Naive thymus-derived CD4-positive, alpha-beta T cell (primary cell): ENCODE measurements around the gene HYAL2. TPM values are rescaled to one million over a fixed set of nuclear protein-coding genes. Genes with fewer than 3 reads are reported as not detected.

ENCODE experiments used
- ATAC-seq: fragments of 150-1000 bp; cut with Tn5 transposase; 2 replicates; pipeline ENCODE4 v1.10.0; 2021; ENCODE audit warnings: mild to moderate bottlenecking, moderate library complexity
- CTCF ChIA-PET: fragments of 350-600 bp; sonication (Branson Sonifier 250); formaldehyde crosslinking; loops from one replicate; lab custom pipeline; 2021; ENCODE audit warnings: antibody characterized with exemption; lab: Charles Lee
- POLR2A ChIA-PET: fragments of 350-600 bp; sonication (Branson Sonifier 250); formaldehyde crosslinking; loops from one replicate; lab custom pipeline; 2021; ENCODE audit warnings: antibody characterized with exemption, inconsistent platforms; lab: Charles Lee
- DNase-seq, 9 donors: peaks; one replicate each; pipeline versions ENCODE4 v3.0.0 to v3.0.0-alpha.2; 2020 to 2022; ENCODE audit warnings: mixed read lengths in 1 of 9
- H3K27ac ChIP-seq: one replicate; pipeline ENCODE4 v1.7.0; 2013; ENCODE audit warnings: mild to moderate bottlenecking, low read depth, low read length, moderate library complexity
- H3K27me3 ChIP-seq, 2 donors: one replicate each; pipeline ENCODE4 v1.7.0; 2013; ENCODE audit warnings: low read length in 2 of 2, mild to moderate bottlenecking in 2 of 2, moderate library complexity in 2 of 2; ENCODE audit not compliant: control insufficient read depth in 2 of 2, insufficient read depth in 2 of 2
- H3K36me3 ChIP-seq, 3 experiments: 1 replicate in 2 of 3; 2 replicates in 1 of 3; pipeline ENCODE4 v1.7.0; 2013; ENCODE audit warnings: low read length in 3 of 3, mild to moderate bottlenecking in 3 of 3, moderate library complexity in 1 of 3; ENCODE audit not compliant: insufficient read depth in 3 of 3, control insufficient read depth in 2 of 3
- H3K4me1 ChIP-seq, 2 donors: one replicate each; pipeline ENCODE4 v1.7.0; 2013; ENCODE audit warnings: low read length in 2 of 2, mild to moderate bottlenecking in 2 of 2, moderate library complexity in 1 of 2; ENCODE audit not compliant: control insufficient read depth in 2 of 2, insufficient read depth in 2 of 2
- H3K4me3 ChIP-seq: 2 replicates; pipeline ENCODE4 v1.7.0; 2013; ENCODE audit warnings: mild to moderate bottlenecking, low read length
- H3K9me3 ChIP-seq, 3 experiments: 1 replicate in 2 of 3; 2 replicates in 1 of 3; pipeline ENCODE4 v1.7.0; 2013; ENCODE audit warnings: low read length in 3 of 3; ENCODE audit not compliant: control insufficient read depth in 2 of 3
- H3K27ac Mint-ChIP-seq, 9 donors: one replicate each; pipeline ENCODE4 v1.8.0; 2020 to 2022; ENCODE audit warnings: mixed read lengths in 9 of 9, mild to moderate bottlenecking in 8 of 9, moderate library complexity in 5 of 9, inconsistent platforms in 2 of 9
- H3K27me3 Mint-ChIP-seq, 5 donors: one replicate each; pipeline ENCODE4 v1.8.0; 2021 to 2022; ENCODE audit warnings: mixed read lengths in 5 of 5, mild to moderate bottlenecking in 1 of 5
- H3K36me3 Mint-ChIP-seq, 5 donors: one replicate each; pipeline ENCODE4 v1.8.0; 2020 to 2022; ENCODE audit warnings: mixed read lengths in 5 of 5, mild to moderate bottlenecking in 3 of 5, inconsistent platforms in 1 of 5
- H3K4me1 Mint-ChIP-seq, 7 donors: one replicate each; pipeline ENCODE4 v1.8.0; 2020 to 2022; ENCODE audit warnings: mixed read lengths in 7 of 7, mild to moderate bottlenecking in 3 of 7, inconsistent platforms in 1 of 7
- H3K4me3 Mint-ChIP-seq, 10 donors: one replicate each; pipeline ENCODE4 v1.8.0; 2020 to 2022; ENCODE audit warnings: mild to moderate bottlenecking in 10 of 10, mixed read lengths in 10 of 10, moderate library complexity in 6 of 10, inconsistent platforms in 2 of 10
- H3K9me3 Mint-ChIP-seq, 11 donors: one replicate each; pipeline ENCODE4 v1.8.0; 2020 to 2022; ENCODE audit warnings: mixed read lengths in 11 of 11, mild to moderate bottlenecking in 4 of 11, inconsistent platforms in 1 of 11, moderate library complexity in 1 of 11
- intact Hi-C, 2 donors: fragments of 100-400 bp; cut with micrococcal nuclease; formaldehyde crosslinking; loops; one replicate each; pipeline ENCODE4 v1.15.1; 2023
- polyA plus RNA-seq, 2 donors: library from polyadenylated mRNA; unstranded; fragments of 300-500 nt; fragmentation: Illumina TruSeq; gene quantifications; one replicate each; pipeline ENCODE4 v1.2.3, GENCODE V29; 2021
- total RNA-seq, 6 experiments: library from RNA in 5 of 6; stranded (reverse) in 5 of 6; gene quantifications; 1 replicate in 5 of 6; 2 replicates in 1 of 6; pipeline ENCODE4 v1.2.3 and lab custom pipeline; 2021 to 2026

HYAL2 gene
- total and polyA plus RNA-seq, 7 experiments from 2014 or later: 1.5 to 5.3 (median 3.2) TPM

DNA sequence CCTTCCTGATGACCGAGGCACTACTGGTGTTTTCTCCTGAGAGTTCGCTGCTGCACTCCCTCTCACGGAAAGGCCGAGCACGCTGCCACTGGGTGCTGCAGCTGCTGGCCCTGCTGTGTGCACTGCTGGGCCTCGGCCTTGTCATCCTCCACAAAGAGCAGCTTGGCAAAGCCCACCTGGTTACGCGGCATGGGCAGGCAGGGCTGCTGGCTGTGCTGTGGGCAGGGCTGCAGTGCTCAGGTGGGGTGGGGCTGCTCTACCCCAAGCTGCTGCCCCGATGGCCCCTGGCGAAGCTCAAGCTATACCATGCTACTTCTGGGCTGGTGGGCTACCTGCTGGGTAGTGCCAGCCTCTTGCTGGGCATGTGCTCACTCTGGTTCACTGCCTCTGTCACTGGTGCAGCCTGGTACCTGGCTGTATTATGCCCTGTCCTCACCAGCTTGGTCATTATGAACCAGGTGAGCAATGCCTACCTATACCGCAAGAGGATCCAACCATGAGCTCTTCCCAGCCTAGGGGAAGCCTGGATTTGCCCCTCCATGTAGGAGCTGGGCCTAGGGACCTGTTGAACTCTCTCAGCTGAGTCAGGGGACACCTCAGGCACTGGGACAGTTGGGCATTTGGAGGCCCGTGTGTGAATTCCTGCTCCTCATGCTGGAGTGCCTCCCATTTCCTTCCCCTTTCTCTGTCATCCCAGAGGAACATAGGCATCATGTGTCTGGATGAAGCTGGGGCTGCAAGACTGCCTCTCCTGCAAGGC, 30.9 kb upstream of the HYAL2 start:
- Histone ChIP-seq H3K9me3 (no peaks in the 10 kb centered on the region), H3K27me3 (no peaks in the 10 kb centered on the region), H3K27ac (no peak overlapping the region), H3K4me1 (peaks cover 48 to 52% of the 10 kb centered on the region in 2 donors), H3K36me3 (peaks cover 0 to 68% (median 5%) of the 10 kb centered on the region in 3 experiments), H3K4me3 (no peak overlapping the region)
- intact Hi-C loops: loop anchor here (5.0 to 10.0 kb wide), 5 partner anchors 116 to 1639 kb away; partner anchors contain the start of genes DCAF1 (in 1 of the 2), GNAI2 (in 1 of the 2), IMPDH2 (in 1 of the 2) and IP6K2 (in 1 of the 2)
- Mint-ChIP-seq H3K4me3 (peak overlapping the region in 2 of 10 donors; percentile 17 to 38), H3K9me3 (no peaks in the 10 kb centered on the region), H3K4me1 (peaks cover 41 to 82% (median 66%) of the 10 kb centered on the region in 7 donors), H3K27ac (peak overlapping the region in 1 of 9 donors; percentile 65), H3K27me3 (no peaks in the 10 kb centered on the region), H3K36me3 (peaks cover 0 to 25% (median 4%) of the 10 kb centered on the region in 5 donors)
- no peak for ATAC-seq
- no peak for DNase-seq
- ChIA-PET CTCF (interaction anchor here (1.0 to 1.3 kb wide), 2 partner anchors 12 to 21 kb away, joined by 3 read pairs; no protein-coding TSS in a partner anchor), POLR2A (interaction anchor here (1.1 to 28.0 kb wide), 4 partner anchors 9 to 61 kb away, joined by 3 to 656 read pairs (median 7); partner anchors contain the start of genes CYB561D2, HYAL2, IFRD2 and NPRL2)

DNA sequence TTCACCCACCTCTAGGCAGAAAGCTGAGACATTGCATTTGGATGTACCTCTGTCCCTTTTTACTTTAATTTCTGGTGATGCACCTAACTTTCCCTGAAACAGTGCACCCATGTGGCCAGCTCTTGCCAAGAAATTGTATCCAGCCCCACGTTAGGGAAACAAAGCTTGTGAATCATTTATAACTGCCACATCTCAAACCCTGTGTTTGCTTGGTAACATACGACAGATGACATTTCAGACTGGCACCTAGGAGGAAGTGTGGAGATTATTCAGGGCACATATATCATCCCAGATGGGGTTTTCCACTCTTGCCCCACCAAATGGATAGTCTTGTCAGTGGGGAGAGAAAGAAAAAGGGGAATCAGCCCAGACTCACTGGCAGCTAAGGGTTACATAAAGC, 30.2 kb upstream of the HYAL2 start:
- Histone ChIP-seq H3K27ac (no peak overlapping the region), H3K36me3 (peaks cover 0 to 74% (median 5%) of the 10 kb centered on the region in 3 experiments), H3K4me3 (no peak overlapping the region), H3K9me3 (no peaks in the 10 kb centered on the region), H3K4me1 (peaks cover 42 to 47% of the 10 kb centered on the region in 2 donors), H3K27me3 (no peaks in the 10 kb centered on the region)
- Mint-ChIP-seq H3K9me3 (no peaks in the 10 kb centered on the region), H3K36me3 (peaks cover 0 to 25% (median 4%) of the 10 kb centered on the region in 5 donors), H3K27ac (peak overlapping the region in 4 of 9 donors; percentile 38 to 65 (median 58)), H3K4me3 (peak overlapping the region in 5 of 10 donors; percentile 5 to 29 (median 17)), H3K4me1 (peaks cover 35 to 82% (median 65%) of the 10 kb centered on the region in 7 donors), H3K27me3 (no peaks in the 10 kb centered on the region)
- intact Hi-C loops: loop anchor here (5.0 to 10.0 kb wide), 5 partner anchors 115 to 1638 kb away; partner anchors contain the start of genes DCAF1 (in 1 of the 2), GNAI2 (in 1 of the 2), IMPDH2 (in 1 of the 2) and IP6K2 (in 1 of the 2)
- DNase-seq (no peak), ATAC-seq (no peak)
- CTCF ChIA-PET: interaction anchor here (0.8 to 1.0 kb wide), 2 partner anchors 11 to 32 kb away, joined by 3 read pairs; no protein-coding TSS in a partner anchor
- POLR2A ChIA-PET: interaction anchor here (1.4 to 28.0 kb wide), 2 partner anchors 13 to 18 kb away, joined by 8 to 656 read pairs; partner anchors contain the start of genes CYB561D2, HYAL2, NPRL2 and RASSF1

DNA sequence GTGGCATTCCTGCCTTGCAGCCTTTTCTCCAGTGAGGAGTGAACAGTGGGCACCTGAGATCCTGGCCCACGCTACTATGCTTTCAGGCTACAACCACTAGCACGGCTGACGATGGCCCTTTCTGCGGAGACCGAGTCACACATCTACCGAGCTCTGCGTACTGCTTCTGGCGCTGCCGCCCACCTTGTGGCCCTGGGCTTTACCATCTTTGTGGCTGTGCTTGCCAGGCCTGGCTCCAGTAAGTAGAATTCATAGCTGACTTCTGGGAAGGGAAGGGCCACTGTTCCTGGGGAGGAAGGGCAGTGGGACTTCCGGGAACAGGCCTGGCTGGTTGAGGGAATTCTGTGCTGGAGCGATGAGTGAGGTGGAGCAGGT, 28.8 kb upstream of the HYAL2 start:
- intact Hi-C loops: loop anchor here (1.0 to 10.0 kb wide), 12 partner anchors 8 to 1637 kb away; partner anchors contain the start of genes TMEM115 (in 2 of the 2), DCAF1 (in 1 of the 2), GNAI2 (in 1 of the 2) and HEMK1 (in 1 of the 2)
- peak overlapping the region; percentile 90 for H3K4me3 ChIP-seq
- no peaks in the 10 kb centered on the region for H3K9me3 Mint-ChIP-seq
- H3K27me3 ChIP-seq: no peaks in the 10 kb centered on the region
- peak overlapping the region; percentile 86 to 99 (median 96) for H3K4me3 Mint-ChIP-seq
- H3K4me1 ChIP-seq: peaks cover 27 to 38% of the 10 kb centered on the region in 2 donors
- peaks cover 24 to 79% (median 61%) of the 10 kb centered on the region in 7 donors for H3K4me1 Mint-ChIP-seq
- DNase-seq (no peak), ATAC-seq (no peak)
- POLR2A ChIA-PET: interaction anchor here (1.0 to 34.0 kb wide), 7 partner anchors 5 to 1804 kb away, joined by 3 to 656 read pairs (median 18); partner anchors contain the start of genes C3orf18, CYB561D2, HEMK1 and HYAL2
- H3K27ac Mint-ChIP-seq: peak overlapping the region; percentile 96 to 100 (median 99)
- H3K36me3 Mint-ChIP-seq: peaks cover 0 to 30% (median 7%) of the 10 kb centered on the region in 5 donors
- CTCF ChIA-PET: interaction anchor here (4.5 kb wide), 1 partner anchor 192 kb away, joined by 21 read pairs; no protein-coding TSS in a partner anchor
- no peaks in the 10 kb centered on the region for H3K9me3 ChIP-seq
- no peaks in the 10 kb centered on the region for H3K27me3 Mint-ChIP-seq
- H3K36me3 ChIP-seq: peaks cover 0 to 65% (median 3%) of the 10 kb centered on the region in 3 experiments
- H3K27ac ChIP-seq: peak overlapping the region; percentile 93

DNA sequence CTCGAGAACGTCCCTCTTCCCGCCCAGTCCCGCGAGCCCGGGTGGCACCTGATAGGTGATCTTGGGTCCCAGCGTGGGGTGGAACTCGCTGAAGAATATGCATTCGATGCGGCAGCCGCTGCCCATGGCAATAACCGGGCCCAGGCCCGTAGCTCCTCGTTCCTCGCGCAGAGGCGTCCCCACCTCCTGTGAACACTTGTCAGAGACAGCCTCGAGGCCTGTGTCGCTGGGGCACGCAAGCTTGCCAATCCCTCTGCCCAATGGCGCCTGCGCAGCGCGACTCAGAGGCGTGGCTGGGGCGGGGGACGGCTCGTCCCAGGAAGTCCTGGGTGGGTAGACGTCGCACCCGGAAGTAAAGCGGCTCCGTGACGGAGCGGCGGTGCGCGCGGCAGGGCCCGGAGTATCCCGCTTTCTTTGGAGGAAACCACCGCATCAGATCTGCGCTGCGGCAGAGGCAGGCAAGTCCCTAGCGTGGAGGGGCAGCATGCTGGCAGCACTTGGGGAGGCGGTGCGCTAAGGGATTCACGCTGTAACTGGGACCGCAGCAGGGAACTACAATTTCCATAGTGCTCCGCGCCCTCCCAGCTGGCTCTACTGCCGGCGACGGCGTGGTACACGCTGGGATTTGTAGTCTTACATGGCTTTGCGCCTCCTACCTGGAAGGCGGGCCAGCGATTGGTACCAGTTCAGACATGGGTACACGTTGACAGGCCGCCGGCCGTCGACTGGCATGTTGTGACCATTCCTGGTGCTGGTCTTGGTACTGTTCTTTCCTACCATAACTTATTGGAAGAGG, 28.2 kb upstream of the HYAL2 start, which contains the start of the genes CYB561D2 and NPRL2:
CYB561D2 (plus strand) TSS at position 336 of the 796 bp plus-strand sequence. CDS start 572 bp downstream, outside the sequence.
NPRL2 (minus strand) TSS at position 249 of the 796 bp plus-strand sequence; CDS start at position 126, 123 bp downstream.
- POLR2A ChIA-PET: interaction anchor here (0.7 to 34.0 kb wide), 11 partner anchors 6 to 1927 kb away, joined by 3 to 656 read pairs (median 6); partner anchors contain the start of genes C3orf18, CYB561D2, GNAI2 and HEMK1
- intact Hi-C loops: loop anchor here (1.0 to 10.0 kb wide), 17 partner anchors 9 to 1636 kb away; partner anchors contain the start of genes HYAL3 (in 2 of the 2), NAA80 (in 2 of the 2), TMEM115 (in 2 of the 2) and DCAF1 (in 1 of the 2)
- H3K36me3 ChIP-seq: peaks cover 0 to 59% (median 0%) of the 10 kb centered on the region in 3 experiments

DNA sequence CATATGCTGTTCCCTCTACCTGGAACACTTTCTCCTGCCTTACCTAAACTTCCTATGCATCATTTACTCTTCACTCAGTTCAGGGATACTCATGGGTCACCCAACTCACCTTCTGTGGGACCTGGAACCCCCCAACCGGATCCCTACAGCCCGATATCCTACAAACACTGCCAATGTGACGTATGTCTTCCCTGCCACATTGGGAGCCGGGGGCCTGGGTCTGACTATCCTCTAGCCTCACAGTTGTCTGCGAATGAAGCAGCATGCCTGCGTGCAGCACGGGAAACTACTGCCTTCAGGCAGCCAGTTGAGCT, 27.6 kb upstream of the HYAL2 start:
- Mint-ChIP-seq H3K27me3 (no peaks in the 10 kb centered on the region), H3K4me3 (peak overlapping the region; percentile 86 to 99 (median 96)), H3K36me3 (peaks cover 0 to 30% (median 7%) of the 10 kb centered on the region in 5 donors), H3K4me1 (peaks cover 19 to 77% (median 61%) of the 10 kb centered on the region in 7 donors), H3K27ac (peak overlapping the region; percentile 96 to 100 (median 99)), H3K9me3 (no peaks in the 10 kb centered on the region)
- POLR2A ChIA-PET: interaction anchor here (0.7 to 34.0 kb wide), 10 partner anchors 6 to 1927 kb away, joined by 3 to 656 read pairs (median 12); partner anchors contain the start of genes C3orf18, CYB561D2, GNAI2 and HEMK1
- Histone ChIP-seq H3K36me3 (peaks cover 0 to 54% (median 0%) of the 10 kb centered on the region in 3 experiments), H3K27me3 (no peaks in the 10 kb centered on the region), H3K9me3 (no peaks in the 10 kb centered on the region), H3K4me1 (peaks cover 32 to 36% of the 10 kb centered on the region in 2 donors), H3K4me3 (peak overlapping the region; percentile 90), H3K27ac (peak overlapping the region; percentile 93)
- ATAC-seq (no peak), DNase-seq (no peak)
- CTCF ChIA-PET: interaction anchor here (0.6 to 4.5 kb wide), 7 partner anchors 9 to 325 kb away, joined by 3 to 21 read pairs (median 3); partner anchors contain the start of genes DOCK3, HYAL3, NAA80 and RASSF1
- intact Hi-C loops: loop anchor here (1.0 to 10.0 kb wide), 15 partner anchors 13 to 1635 kb away; partner anchors contain the start of genes HYAL3 (in 2 of the 2), NAA80 (in 2 of the 2), DCAF1 (in 1 of the 2) and GNAI2 (in 1 of the 2)

More for the DNA sequence above, 28.2 kb upstream of the HYAL2 start, which contains the start of the genes CYB561D2 and NPRL2:
- Mint-ChIP-seq H3K27ac (peak within 1 kb of the TSS; percentile 96 to 100 (median 99)), H3K4me3 (peak within 1 kb of the TSS; percentile 86 to 99 (median 96)), H3K9me3 (no peaks in the 10 kb centered on the region), H3K4me1 (peaks cover 24 to 78% (median 59%) of the 10 kb centered on the region in 7 donors), H3K27me3 (no peaks in the 10 kb centered on the region), H3K36me3 (peaks cover 0 to 30% (median 7%) of the 10 kb centered on the region in 5 donors)
- H3K27ac ChIP-seq: peak within 1 kb of the TSS; percentile 93
- CTCF ChIA-PET: interaction anchor here (0.7 to 4.5 kb wide), 6 partner anchors 10 to 199 kb away, joined by 3 to 21 read pairs (median 4); partner anchors contain the start of genes HYAL3, NAA80, RASSF1 and TUSC2
- no peaks in the 10 kb centered on the region for H3K9me3 ChIP-seq
- peak within 1 kb of the TSS; percentile 90 for H3K4me3 ChIP-seq
- ATAC-seq (peak; percentile 95), DNase-seq (peak; percentile 97 to 100 (median 99))
- H3K27me3 ChIP-seq: no peaks in the 10 kb centered on the region
- peaks cover 26 to 32% of the 10 kb centered on the region in 2 donors for H3K4me1 ChIP-seq
